ENCODE measurements around the gene SLC38A10. TPM values are rescaled to one million over a fixed set of nuclear protein-coding genes. Genes with fewer than 3 reads are reported as not detected.

SLC38A10 gene
- total RNA-seq, 1 experiment from 2014 or later: 81.4 TPM

- no peak for DNase-seq (ENCODE audit: low read depth in 1 of 2, low spot score in 2 of 2)
- H3K4me3 ChIP-seq: no peak overlapping the region
- H3K27ac ChIP-seq: no peak overlapping the region
- no peaks in the 10 kb centered on the region for H3K27me3 ChIP-seq (replicated peaks)
- peaks cover 67% of the 10 kb centered on the region for H3K36me3 ChIP-seq
- H3K4me1 ChIP-seq (replicated peaks): no peaks in the 10 kb centered on the region
- 0 out of 2 replicates have a peak, but pooled peaks cover 2% of the 10 kb centered on the region for H3K9me3 ChIP-seq (replicated peaks)
Observed at GRCh38 chr17:81250286-81251093, 44.6 kb downstream of the SLC38A10 start.

GRCh38 chr17:81249223-81250040, 45.7 kb downstream of the SLC38A10 start:
- no peak for DNase-seq (ENCODE audit: low read depth in 1 of 2, low spot score in 2 of 2)
- peaks cover 73% of the 10 kb centered on the region for H3K36me3 ChIP-seq

GRCh38 chr17:81248649-81249048, 46.5 kb downstream of the SLC38A10 start:
- Histone ChIP-seq H3K27ac (no peak overlapping the region), H3K27me3 (replicated peaks) (no peaks in the 10 kb centered on the region), H3K9me3 (replicated peaks) (0 out of 2 replicates have a peak, but pooled peaks cover 2% of the 10 kb centered on the region), H3K4me3 (no peak overlapping the region), H3K4me1 (replicated peaks) (peaks cover 7% of the 10 kb centered on the region), H3K36me3 (peaks cover 77% of the 10 kb centered on the region)
- DNase-seq (ENCODE audit: low read depth in 1 of 2, low spot score in 2 of 2): no peak

More at GRCh38 chr17:81249223-81250040, 45.7 kb downstream of the SLC38A10 start:
- H3K27ac ChIP-seq: no peak overlapping the region
- H3K4me1 ChIP-seq (replicated peaks): peaks cover 6% of the 10 kb centered on the region
- H3K27me3 ChIP-seq (replicated peaks): no peaks in the 10 kb centered on the region
- no peak overlapping the region for H3K4me3 ChIP-seq
- H3K9me3 ChIP-seq (replicated peaks): 0 out of 2 replicates have a peak, but pooled peaks cover 2% of the 10 kb centered on the region

- H3K4me3 ChIP-seq: no peak overlapping the region
- peaks cover 76% of the 10 kb centered on the region for H3K36me3 ChIP-seq
- peaks cover 7% of the 10 kb centered on the region for H3K4me1 ChIP-seq (replicated peaks)
- no peak for DNase-seq (ENCODE audit: low read depth in 1 of 2, low spot score in 2 of 2)
- H3K27ac ChIP-seq: no peak overlapping the region
- 0 out of 2 replicates have a peak, but pooled peaks cover 2% of the 10 kb centered on the region for H3K9me3 ChIP-seq (replicated peaks)
- H3K27me3 ChIP-seq (replicated peaks): no peaks in the 10 kb centered on the region
Observed at GRCh38 chr17:81247339-81247990, 47.6 kb downstream of the SLC38A10 start.

GRCh38 chr17:81246679-81247338, 48.3 kb downstream of the SLC38A10 start:
- peaks cover 74% of the 10 kb centered on the region for H3K36me3 ChIP-seq
- no peaks in the 10 kb centered on the region for H3K27me3 ChIP-seq (replicated peaks)
- H3K4me1 ChIP-seq (replicated peaks): peaks cover 7% of the 10 kb centered on the region
- no peak for DNase-seq (ENCODE audit: low read depth in 1 of 2, low spot score in 2 of 2)
- H3K27ac ChIP-seq: no peak overlapping the region
- 0 out of 2 replicates have a peak, but pooled peaks cover 2% of the 10 kb centered on the region for H3K9me3 ChIP-seq (replicated peaks)
- H3K4me3 ChIP-seq: no peak overlapping the region

GRCh38 chr17:81246343-81246670, 48.8 kb downstream of the SLC38A10 start:
- no peaks in the 10 kb centered on the region for H3K27me3 ChIP-seq (replicated peaks)
- 0 out of 2 replicates have a peak, but pooled peaks cover 2% of the 10 kb centered on the region for H3K9me3 ChIP-seq (replicated peaks)
- H3K27ac ChIP-seq: no peak overlapping the region
- H3K4me1 ChIP-seq (replicated peaks): peaks cover 7% of the 10 kb centered on the region
- H3K36me3 ChIP-seq: peaks cover 74% of the 10 kb centered on the region
- DNase-seq (ENCODE audit: low read depth in 1 of 2, low spot score in 2 of 2): no peak
- no peak overlapping the region for H3K4me3 ChIP-seq

GRCh38 chr17:81245665-81246342, 49.3 kb downstream of the SLC38A10 start:
- DNase-seq (ENCODE audit: low read depth in 1 of 2, low spot score in 2 of 2): no peak
- peaks cover 7% of the 10 kb centered on the region for H3K4me1 ChIP-seq (replicated peaks)
- no peaks in the 10 kb centered on the region for H3K27me3 ChIP-seq (replicated peaks)
- H3K36me3 ChIP-seq: peaks cover 74% of the 10 kb centered on the region
- no peak overlapping the region for H3K4me3 ChIP-seq
- H3K27ac ChIP-seq: no peak overlapping the region
- 0 out of 2 replicates have a peak, but pooled peaks cover 2% of the 10 kb centered on the region for H3K9me3 ChIP-seq (replicated peaks)

GRCh38 chr17:81245024-81245664, 50.0 kb downstream of the SLC38A10 start:
- peaks cover 70% of the 10 kb centered on the region for H3K36me3 ChIP-seq
- 0 out of 2 replicates have a peak, but pooled peaks cover 2% of the 10 kb centered on the region for H3K9me3 ChIP-seq (replicated peaks)
- DNase-seq (ENCODE audit: low read depth in 1 of 2, low spot score in 2 of 2): no peak
- H3K27ac ChIP-seq: no peak overlapping the region
- peaks cover 9% of the 10 kb centered on the region for H3K4me1 ChIP-seq (replicated peaks)
- no peaks in the 10 kb centered on the region for H3K27me3 ChIP-seq (replicated peaks)
- no peak overlapping the region for H3K4me3 ChIP-seq

- Histone ChIP-seq H3K36me3 (peaks cover 67% of the 10 kb centered on the region), H3K27me3 (replicated peaks) (no peaks in the 10 kb centered on the region), H3K4me1 (replicated peaks) (peaks cover 14% of the 10 kb centered on the region), H3K9me3 (replicated peaks) (no peaks in the 10 kb centered on the region), H3K27ac (no peak overlapping the region), H3K4me3 (no peak overlapping the region)
- DNase-seq (ENCODE audit: low read depth in 1 of 2, low spot score in 2 of 2): no peak
Observed at GRCh38 chr17:81244358-81245023, 50.6 kb downstream of the SLC38A10 start.

GRCh38 chr17:81243333-81243664, 51.8 kb downstream of the SLC38A10 start:
- Histone ChIP-seq H3K9me3 (replicated peaks) (no peaks in the 10 kb centered on the region), H3K36me3 (peaks cover 69% of the 10 kb centered on the region), H3K4me1 (replicated peaks) (peaks cover 14% of the 10 kb centered on the region), H3K27ac (no peak overlapping the region), H3K4me3 (no peak overlapping the region), H3K27me3 (replicated peaks) (no peaks in the 10 kb centered on the region)
- no peak for DNase-seq (ENCODE audit: low read depth in 1 of 2, low spot score in 2 of 2)

- no peak for DNase-seq (ENCODE audit: low read depth in 1 of 2, low spot score in 2 of 2)
- no peak overlapping the region for H3K27ac ChIP-seq
- H3K36me3 ChIP-seq: peaks cover 66% of the 10 kb centered on the region
- no peaks in the 10 kb centered on the region for H3K9me3 ChIP-seq (replicated peaks)
- H3K4me3 ChIP-seq: no peak overlapping the region
- peaks cover 20% of the 10 kb centered on the region for H3K4me1 ChIP-seq (replicated peaks)
- H3K27me3 ChIP-seq (replicated peaks): no peaks in the 10 kb centered on the region
Observed at GRCh38 chr17:81242421-81243332, 52.4 kb downstream of the SLC38A10 start.
